CD4-positive, alpha-beta T cell (primary cell): ENCODE data around the gene BABAM2. TPM values are rescaled to one million over a fixed set of nuclear protein-coding genes. Genes with fewer than 3 reads are reported as not detected.

Source experiments
- ATAC-seq: fragments of 200-7000 bp; cut with Tn5 transposase; one replicate; pipeline ENCODE4 v1.10.0; 2022; ENCODE audit warnings: mild to moderate bottlenecking; ENCODE audit not compliant: poor library complexity
- CTCF ChIA-PET: fragments of 350-600 bp; sonication (Branson Sonifier 250); formaldehyde crosslinking; loops from one replicate; lab custom pipeline; 2021; ENCODE audit warnings: antibody characterized with exemption, inconsistent platforms; lab: Charles Lee
- POLR2A ChIA-PET: fragments of 350-600 bp; sonication (Branson Sonifier 250); formaldehyde crosslinking; loops from one replicate; lab custom pipeline; 2021; ENCODE audit warnings: antibody characterized with exemption, inconsistent platforms; lab: Charles Lee
- DNase-seq, 14 experiments: peaks; one replicate each; pipeline ENCODE4 v3.0.0-alpha.2; 2013 to 2020; ENCODE audit warnings: mixed read lengths in 2 of 14
- H3K27ac ChIP-seq, 2 donors: one replicate each; pipeline versions ENCODE4 v1.5.1 to v1.7.0; 2013; ENCODE audit warnings: low read length in 2 of 2, low read depth in 1 of 2, mild to moderate bottlenecking in 1 of 2
- H3K27me3 ChIP-seq, 2 experiments: 1 replicate in 1 of 2; 2 replicates in 1 of 2; pipeline versions ENCODE4 v1.6.1 to v1.7.0; 2013; ENCODE audit warnings: low read length in 2 of 2, control low read depth in 1 of 2, mild to moderate bottlenecking in 1 of 2, moderate library complexity in 1 of 2; ENCODE audit not compliant: insufficient read depth in 2 of 2, control insufficient read depth in 1 of 2
- H3K36me3 ChIP-seq: one replicate; pipeline ENCODE4 v1.6.1; 2013; ENCODE audit warnings: low read length, control low read depth; ENCODE audit not compliant: insufficient read depth
- H3K4me1 ChIP-seq: one replicate; pipeline ENCODE4 v1.6.1; 2013; ENCODE audit warnings: low read length, control low read depth; ENCODE audit not compliant: insufficient read depth
- H3K4me3 ChIP-seq: one replicate; pipeline ENCODE4 v1.5.1; 2013; ENCODE audit warnings: mild to moderate bottlenecking, low read length, moderate library complexity
- H3K9me3 ChIP-seq, 2 experiments: 1 replicate in 1 of 2; 2 replicates in 1 of 2; pipeline versions ENCODE4 v1.6.1 to v1.7.0; 2013; ENCODE audit warnings: low read length in 2 of 2, mild to moderate bottlenecking in 2 of 2, control low read depth in 1 of 2, moderate library complexity in 1 of 2; ENCODE audit not compliant: control insufficient read depth in 1 of 2, insufficient read depth in 1 of 2
- H3K27ac Mint-ChIP-seq: one replicate; pipeline ENCODE4 v1.8.0; 2020; ENCODE audit warnings: mixed read lengths
- H3K27me3 Mint-ChIP-seq: one replicate; pipeline ENCODE4 v1.8.0; 2021; ENCODE audit warnings: mixed read lengths
- H3K36me3 Mint-ChIP-seq: one replicate; pipeline ENCODE4 v1.8.0; 2021; ENCODE audit warnings: low read depth, mixed read lengths
- H3K4me1 Mint-ChIP-seq: one replicate; pipeline ENCODE4 v1.8.0; 2021; ENCODE audit warnings: low read depth, mixed read lengths
- H3K4me3 Mint-ChIP-seq: one replicate; pipeline ENCODE4 v1.8.0; 2020; ENCODE audit warnings: mild to moderate bottlenecking, mixed read lengths
- H3K9me3 Mint-ChIP-seq: one replicate; pipeline ENCODE4 v1.8.0; 2020; ENCODE audit warnings: mixed read lengths
- CTCF ChIP-seq: fragments of 200-600 bp; IDR thresholded peaks from one replicate; pipeline ENCODE4 v1.8.0; 2022; ENCODE audit warnings: antibody characterized with exemption, mild to moderate bottlenecking
- intact Hi-C, 2 experiments: fragments of 100-400 bp; cut with DNase I in 1 of 2; cut with micrococcal nuclease in 1 of 2; formaldehyde crosslinking; loops; one replicate each; pipeline versions ENCODE4 v1.15.1 to v1.9.0; 2023 to 2025; cut with DNase I, micrococcal nuclease
- total RNA-seq, 174 experiments: library from RNA in 2 of 174; stranded (reverse) in 2 of 174; gene quantifications; one replicate each; pipeline ENCODE4 v1.2.3 and lab custom pipeline; 2021 to 2026

Gene BABAM2
- total RNA-seq, 2 experiments from 2014 or later: 29.2 to 32.8 TPM

GRCh38 chr2:27907547-27907946 is 17.0 kb downstream of the BABAM2 start:
- Histone ChIP-seq H3K36me3 (no peaks in the 10 kb centered on the region), H3K4me1 (no peaks in the 10 kb centered on the region), H3K4me3 (no peak overlapping the region), H3K27me3 (no peaks in the 10 kb centered on the region), H3K9me3 (no peaks in the 10 kb centered on the region), H3K27ac (no peak overlapping the region)
- peaks cover 20% of the 10 kb centered on the region for H3K4me1 Mint-ChIP-seq
- H3K4me3 Mint-ChIP-seq: no peak overlapping the region
- no peaks in the 10 kb centered on the region for H3K9me3 Mint-ChIP-seq
- H3K36me3 Mint-ChIP-seq: peaks cover 61% of the 10 kb centered on the region
- no peaks in the 10 kb centered on the region for H3K27me3 Mint-ChIP-seq
- ATAC-seq: no peak
- ChIA-PET CTCF (no interaction called here), POLR2A (no interaction called here)
- no peak for DNase-seq
- H3K27ac Mint-ChIP-seq: no peak overlapping the region
- intact Hi-C loops: no loop called here
- TF ChIP-seq CTCF: no peak

GRCh38 chr2:27909901-27910300 is 19.4 kb downstream of the BABAM2 start:
- Histone ChIP-seq H3K4me3 (no peak overlapping the region), H3K9me3 (no peaks in the 10 kb centered on the region), H3K36me3 (no peaks in the 10 kb centered on the region), H3K4me1 (no peaks in the 10 kb centered on the region), H3K27ac (no peak overlapping the region), H3K27me3 (no peaks in the 10 kb centered on the region)
- Mint-ChIP-seq H3K27ac (no peak overlapping the region), H3K9me3 (no peaks in the 10 kb centered on the region), H3K4me3 (no peak overlapping the region), H3K4me1 (peaks cover 29% of the 10 kb centered on the region), H3K27me3 (no peaks in the 10 kb centered on the region), H3K36me3 (peaks cover 53% of the 10 kb centered on the region)
- CTCF ChIA-PET: no interaction called here
- no peak for TF ChIP-seq CTCF
- DNase-seq: no peak
- intact Hi-C loops: no loop called here
- no peak for ATAC-seq
- POLR2A ChIA-PET: no interaction called here

GRCh38 chr2:27911458-27912210 is 21.1 kb downstream of the BABAM2 start:
- H3K4me1 Mint-ChIP-seq: peaks cover 18% of the 10 kb centered on the region
- no peak overlapping the region for H3K27ac Mint-ChIP-seq
- Histone ChIP-seq H3K4me3 (no peak overlapping the region), H3K4me1 (no peaks in the 10 kb centered on the region), H3K9me3 (no peaks in the 10 kb centered on the region), H3K36me3 (no peaks in the 10 kb centered on the region), H3K27me3 (no peaks in the 10 kb centered on the region), H3K27ac (no peak overlapping the region)
- CTCF ChIA-PET: interaction anchor here (1.2 kb wide), 1 partner anchor 9 kb away, joined by 3 read pairs; no protein-coding TSS in a partner anchor
- intact Hi-C loops: no loop called here
- DNase-seq: no peak
- H3K9me3 Mint-ChIP-seq: no peaks in the 10 kb centered on the region
- POLR2A ChIA-PET: no interaction called here
- no peak for ATAC-seq
- H3K4me3 Mint-ChIP-seq: no peak overlapping the region
- H3K27me3 Mint-ChIP-seq: no peaks in the 10 kb centered on the region
- peaks cover 44% of the 10 kb centered on the region for H3K36me3 Mint-ChIP-seq
- TF ChIP-seq CTCF: no peak
